HFF-Myc (cell line): Measurements from ENCODE around the gene PHF12.

Source experiments
- DNase-seq: peaks from one replicate; pipeline ENCODE4 v3.0.0-alpha.2; 2011; ENCODE audit warnings: low read depth; ENCODE audit errors: extremely low read depth
- H3K4me3 ChIP-seq: replicated peaks from 2 replicates; pipeline ENCODE4 v1.5.1; 2011; ENCODE audit warnings: low read depth, mild to moderate bottlenecking, control low read depth, low read length
- CTCF ChIP-seq: IDR thresholded peaks from 2 replicates; pipeline ENCODE4 v1.5.1; 2012; ENCODE audit warnings: mild to moderate bottlenecking, low read depth, low read length, control low read depth; ENCODE audit errors: missing control alignments

Gene PHF12

GRCh38 chr17:28892024-28892423, 59.3 kb downstream of the PHF12 start:
- no peak overlapping the region for H3K4me3 ChIP-seq
- no peak for TF ChIP-seq CTCF
- DNase-seq: no peak

- H3K4me3 ChIP-seq: no peak overlapping the region
- no peak for DNase-seq
- no peak for TF ChIP-seq CTCF
Observed at GRCh38 chr17:28891201-28891600, 60.1 kb downstream of the PHF12 start.

- DNase-seq: no peak
- no peak for TF ChIP-seq CTCF
- H3K4me3 ChIP-seq: no peak overlapping the region
Observed at GRCh38 chr17:28889996-28890395, 61.3 kb downstream of the PHF12 start.

GRCh38 chr17:28888832-28889231, 62.5 kb downstream of the PHF12 start:
- no peak for TF ChIP-seq CTCF
- DNase-seq: no peak
- H3K4me3 ChIP-seq: no peak overlapping the region

GRCh38 chr17:28887871-28888471, 63.3 kb downstream of the PHF12 start:
- no peak for DNase-seq
- H3K4me3 ChIP-seq: no peak overlapping the region
- TF ChIP-seq CTCF: no peak

- TF ChIP-seq CTCF: no peak
- no peak for DNase-seq
- no peak overlapping the region for H3K4me3 ChIP-seq
Observed at GRCh38 chr17:28885951-28886350, 65.4 kb downstream of the PHF12 start.

GRCh38 chr17:28885363-28885762, 66.0 kb downstream of the PHF12 start:
- no peak for TF ChIP-seq CTCF
- no peak for DNase-seq
- no peak overlapping the region for H3K4me3 ChIP-seq
